ENCODE data around the gene RBCK1. TPM values are rescaled to one million over a fixed set of nuclear protein-coding genes. Genes with fewer than 3 reads are reported as not detected.

RBCK1 gene
- total and polyA plus RNA-seq, 2 donors (not counting 3 experiments of a cell fraction or from before 2014, with no cell fraction given) = 80.4 to 82.7 TPM

DNA sequence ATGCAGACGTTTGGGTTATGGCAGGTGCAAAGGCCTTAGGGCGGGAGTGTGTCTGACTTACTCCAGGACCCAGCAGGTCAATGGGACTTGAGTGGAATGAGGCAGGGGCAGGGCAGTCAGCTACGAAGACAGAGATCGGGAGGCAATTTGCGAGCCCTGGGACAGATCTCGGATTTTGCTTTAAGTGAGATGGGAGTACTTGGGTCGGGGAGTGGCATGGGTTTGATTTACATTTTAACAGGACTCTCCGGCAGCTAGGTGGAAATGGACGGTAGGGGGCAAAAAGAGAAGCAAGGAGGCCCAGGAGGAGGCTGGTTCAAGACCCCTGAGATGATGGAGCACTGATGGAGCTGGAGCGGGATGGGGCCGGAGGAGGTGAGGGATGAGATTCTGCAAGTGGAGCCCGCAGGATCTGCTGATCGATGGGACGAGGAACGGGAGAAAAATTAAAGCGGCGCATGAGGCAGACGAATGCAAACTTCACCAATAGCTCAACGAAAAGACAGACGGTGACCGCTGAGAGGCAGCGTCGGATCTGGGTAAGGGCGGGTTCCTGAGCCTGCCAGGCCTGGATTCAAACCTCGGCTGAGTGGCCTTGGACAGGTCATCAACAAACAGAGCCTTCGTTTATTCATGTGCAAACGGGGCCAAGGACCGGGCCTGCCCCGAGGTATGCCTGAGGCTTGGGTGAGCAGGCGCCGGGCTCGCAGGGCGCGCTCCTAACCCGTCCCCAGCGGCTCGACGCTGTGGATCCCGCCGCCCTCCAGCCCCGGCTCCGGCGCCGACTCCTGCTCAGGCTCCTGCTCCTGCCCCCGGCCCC is 756 bp upstream of the RBCK1 start:
- peak overlapping the region; percentile 58 for H3K9ac ChIP-seq (replicated peaks; ENCODE audit: extremely low read depth, insufficient read depth, low read length)
- DNase-seq (ENCODE audit: low read depth, low spot score) (peak; percentile 84), FAIRE-seq (peak; percentile 84)
- peak overlapping the region; percentile 90 for H2AFZ ChIP-seq (ENCODE audit: low read depth, low read length)
- CTCF ChIA-PET = interaction anchor here (0.8 to 1.6 kb wide), 15 partner anchors 9 to 332 kb away, joined by 3 to 16 read pairs (median 5); no protein-coding TSS in a partner anchor
- BruUV-seq (replicated peaks) = TSS peak; percentile 36
- peak overlapping the region; percentile 72 for H3K4me2 ChIP-seq (ENCODE audit: insufficient read depth, low read length)
- peaks cover 0 to 6% of the 10 kb centered on the region in 2 experiments for H3K36me3 ChIP-seq (ENCODE audit: control insufficient read depth in 2 of 2, extremely low read depth in 1 of 2, insufficient read depth in 2 of 2, low read length in 2 of 2)
- dilution Hi-C loops (cut with MboI; ENCODE audit: extremely low pct_ligation_motif_present, low sequenced_read_pairs) (no loop called here), intact Hi-C loops (cut with micrococcal nuclease) (loop anchor here (1.0 to 2.0 kb wide), 3 partner anchors 35 to 53 kb away; no protein-coding TSS in a partner anchor)
- peaks cover 17% of the 10 kb centered on the region for H3K4me1 ChIP-seq (ENCODE audit: control insufficient read depth, extremely low read depth, insufficient read depth, low read length)
- H4K20me1 ChIP-seq (replicated peaks; ENCODE audit: control insufficient read depth, extremely low read depth, insufficient read depth, low read length) = no peaks in the 10 kb centered on the region
- no peaks in the 10 kb centered on the region for H3K9me1 ChIP-seq (replicated peaks; ENCODE audit: control insufficient read depth, extremely low read depth, insufficient read depth, low read length)
- H3K27ac ChIP-seq (ENCODE audit: insufficient read depth, low read depth, low read length) = peak overlapping the region; percentile 50
- TF ChIP-seq, protein P1, sequence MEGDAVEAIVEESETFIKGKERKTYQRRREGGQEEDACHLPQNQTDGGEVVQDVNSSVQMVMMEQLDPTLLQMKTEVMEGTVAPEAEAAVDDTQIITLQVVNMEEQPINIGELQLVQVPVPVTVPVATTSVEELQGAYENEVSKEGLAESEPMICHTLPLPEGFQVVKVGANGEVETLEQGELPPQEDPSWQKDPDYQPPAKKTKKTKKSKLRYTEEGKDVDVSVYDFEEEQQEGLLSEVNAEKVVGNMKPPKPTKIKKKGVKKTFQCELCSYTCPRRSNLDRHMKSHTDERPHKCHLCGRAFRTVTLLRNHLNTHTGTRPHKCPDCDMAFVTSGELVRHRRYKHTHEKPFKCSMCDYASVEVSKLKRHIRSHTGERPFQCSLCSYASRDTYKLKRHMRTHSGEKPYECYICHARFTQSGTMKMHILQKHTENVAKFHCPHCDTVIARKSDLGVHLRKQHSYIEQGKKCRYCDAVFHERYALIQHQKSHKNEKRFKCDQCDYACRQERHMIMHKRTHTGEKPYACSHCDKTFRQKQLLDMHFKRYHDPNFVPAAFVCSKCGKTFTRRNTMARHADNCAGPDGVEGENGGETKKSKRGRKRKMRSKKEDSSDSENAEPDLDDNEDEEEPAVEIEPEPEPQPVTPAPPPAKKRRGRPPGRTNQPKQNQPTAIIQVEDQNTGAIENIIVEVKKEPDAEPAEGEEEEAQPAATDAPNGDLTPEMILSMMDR (IDR thresholded peaks at IDR 0.05; ENCODE audit: extremely low read depth in 1 of 2, insufficient read depth in 1 of 2, low read depth in 1 of 2, low read length in 2 of 2) = peak; percentile 11 to 18
- no peak for TF ChIP-seq JUN (IDR thresholded peaks at IDR 0.05; ENCODE audit: borderline replicate concordance, insufficient read depth, insufficient read length, low read depth)
- TF ChIP-seq POLR2AphosphoS5 (IDR thresholded peaks at IDR 0.05; ENCODE audit: insufficient read depth, low read depth, low read length) = peak; percentile 47
- TF ChIP-seq, protein P2, sequence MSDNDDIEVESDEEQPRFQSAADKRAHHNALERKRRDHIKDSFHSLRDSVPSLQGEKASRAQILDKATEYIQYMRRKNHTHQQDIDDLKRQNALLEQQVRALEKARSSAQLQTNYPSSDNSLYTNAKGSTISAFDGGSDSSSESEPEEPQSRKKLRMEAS (IDR thresholded peaks at IDR 0.05; ENCODE audit: insufficient read depth, insufficient read length) = no peak
- no peak for TF ChIP-seq MYC (IDR thresholded peaks at IDR 0.05; ENCODE audit: low read depth, low read length)
- TF ChIP-seq FOS (IDR thresholded peaks at IDR 0.05; ENCODE audit: borderline replicate concordance, insufficient read depth, low read length) = no peak
- TF ChIP-seq EZH2 (IDR thresholded peaks at IDR 0.05; ENCODE audit: borderline replicate concordance, low read depth, low read length, severe bottlenecking) = no peak
- TF ChIP-seq POLR2A (IDR thresholded peaks at IDR 0.05; ENCODE audit: low read depth, low read length) = peak; percentile 61
- no peaks in the 10 kb centered on the region for H3K9me3 ChIP-seq (replicated peaks; ENCODE audit: control insufficient read depth, insufficient read depth, low read length)
- H3K79me2 ChIP-seq (ENCODE audit: control insufficient read depth, insufficient read depth, low read length) = peaks cover 33% of the 10 kb centered on the region
- POLR2A ChIA-PET = interaction anchor here (0.5 to 1.0 kb wide), 3 partner anchors 29 to 60 kb away, joined by 4 to 6 read pairs (median 6); partner anchors contain the start of gene NRSN2
- H3K4me3 ChIP-seq (replicated peaks in 1 of 3; ENCODE audit: insufficient read depth in 1 of 3, low read depth in 1 of 3, low read length in 3 of 3) = peak overlapping the region; percentile 14 to 51 (median 29)
- H3K27me3 ChIP-seq (ENCODE audit: control insufficient read depth in 2 of 2, insufficient read depth in 2 of 2, low read length in 2 of 2) = no peaks in the 10 kb centered on the region

All from endothelial cell of umbilical vein (primary cell).